Measurements from ENCODE around the gene PSMB2.
A peak's percentile ranks its signal among the peaks of the same experiment; 100 is the strongest.
"Not testable (repeated sequence)": the region's sequence is repeated elsewhere in the genome, so short reads cannot be mapped to it uniquely, and the experiment has no call there.

Gene PSMB2

DNA sequence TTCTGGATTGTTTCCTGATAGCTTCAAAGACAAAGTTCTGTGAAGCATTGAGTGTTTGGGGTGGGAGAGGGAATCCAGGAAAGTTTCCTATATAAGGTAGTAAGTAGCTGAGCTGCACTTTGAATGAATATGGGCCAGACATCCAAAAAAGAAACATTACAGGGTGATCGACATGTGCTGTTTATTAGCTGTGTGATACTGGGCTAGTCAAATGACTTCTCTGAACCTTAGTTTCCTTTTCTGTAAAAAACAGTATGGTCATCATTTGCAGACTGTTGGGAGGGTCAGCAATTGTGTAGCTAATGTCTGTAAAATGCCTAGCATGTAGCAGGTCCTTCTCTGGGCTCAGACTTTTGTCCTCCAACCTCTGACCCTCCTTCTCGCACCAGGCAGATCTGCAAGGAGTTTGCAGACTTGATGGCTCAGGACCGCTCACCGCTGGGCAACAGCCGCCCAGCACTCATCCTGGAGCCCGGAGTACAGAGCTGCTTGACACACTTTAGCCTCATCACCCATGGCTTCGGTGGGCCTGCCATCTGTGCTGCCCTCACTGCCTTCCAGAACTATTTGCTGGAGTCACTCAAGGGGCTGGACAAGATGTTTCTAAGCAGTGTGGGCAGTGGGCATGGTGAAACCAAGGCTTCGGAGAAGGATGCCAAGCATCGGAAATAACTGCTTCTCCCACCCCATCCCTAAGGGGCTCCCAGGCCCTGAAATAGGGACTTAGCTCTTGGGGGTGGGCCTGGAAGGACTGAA, 47.1 kb downstream of the PSMB2 start:
- no peak for DNase-seq (ENCODE audit: low read depth in 1 of 2, low spot score in 1 of 2)

DNA sequence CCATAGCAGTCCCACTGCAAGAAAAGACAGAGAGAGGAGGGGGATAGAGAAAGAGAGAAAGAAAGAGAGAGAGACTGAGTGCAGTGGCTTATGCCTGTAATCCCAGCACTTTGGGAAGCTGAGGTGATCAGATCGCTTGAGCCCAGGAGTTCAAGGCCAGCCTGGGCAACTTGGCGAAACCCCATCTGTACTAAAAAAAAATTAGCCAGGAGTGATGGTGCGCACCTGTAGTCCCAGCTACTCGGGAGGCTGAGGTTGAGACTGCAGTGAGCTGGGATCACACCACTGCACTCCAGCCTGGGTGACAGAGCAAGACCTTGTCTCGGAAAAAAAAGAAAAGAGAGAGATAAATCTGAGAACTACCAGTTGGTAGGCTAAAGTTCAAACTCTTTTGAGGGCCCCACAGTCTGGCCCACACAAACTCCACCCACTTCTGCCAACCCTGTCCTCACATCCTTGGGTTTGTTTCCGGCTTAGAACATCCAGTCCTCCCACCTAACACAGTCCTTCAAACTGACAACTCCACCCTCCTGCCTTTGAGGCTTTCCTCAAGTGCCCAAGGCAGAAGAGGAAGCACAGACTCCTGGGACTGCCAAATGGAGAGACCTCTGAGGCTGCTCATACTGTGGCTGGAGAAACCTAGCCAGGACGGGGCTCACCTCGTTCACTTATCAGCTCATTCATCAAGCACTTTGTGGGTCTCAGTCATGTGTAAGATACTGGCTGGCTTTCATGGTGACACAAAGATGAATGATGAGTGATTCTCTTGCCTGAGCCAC, 48.1 kb downstream of the PSMB2 start:
- DNase-seq (ENCODE audit: low read depth in 1 of 2, low spot score in 1 of 2), result no peak

DNA sequence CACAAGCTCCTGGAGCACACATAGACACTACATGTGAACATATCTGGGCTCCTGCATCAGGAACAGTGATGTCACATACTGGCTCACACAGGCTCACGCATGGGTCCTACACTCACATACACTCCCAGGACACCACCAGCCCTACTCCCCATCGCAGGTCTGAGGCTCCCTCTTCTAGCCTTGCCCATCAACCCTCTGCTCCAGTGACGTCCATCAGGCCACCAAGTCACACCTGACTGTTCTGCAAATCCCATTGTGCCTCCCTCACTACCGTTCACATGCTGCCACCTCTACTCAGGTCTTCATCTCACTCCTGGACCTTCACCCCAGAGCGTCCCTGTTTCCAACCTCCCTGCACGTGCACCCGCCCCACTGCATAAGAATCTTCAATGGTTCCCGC, 50.1 kb downstream of the PSMB2 start:
- DNase-seq (ENCODE audit: low read depth in 1 of 2, low spot score in 1 of 2), result no peak

DNA sequence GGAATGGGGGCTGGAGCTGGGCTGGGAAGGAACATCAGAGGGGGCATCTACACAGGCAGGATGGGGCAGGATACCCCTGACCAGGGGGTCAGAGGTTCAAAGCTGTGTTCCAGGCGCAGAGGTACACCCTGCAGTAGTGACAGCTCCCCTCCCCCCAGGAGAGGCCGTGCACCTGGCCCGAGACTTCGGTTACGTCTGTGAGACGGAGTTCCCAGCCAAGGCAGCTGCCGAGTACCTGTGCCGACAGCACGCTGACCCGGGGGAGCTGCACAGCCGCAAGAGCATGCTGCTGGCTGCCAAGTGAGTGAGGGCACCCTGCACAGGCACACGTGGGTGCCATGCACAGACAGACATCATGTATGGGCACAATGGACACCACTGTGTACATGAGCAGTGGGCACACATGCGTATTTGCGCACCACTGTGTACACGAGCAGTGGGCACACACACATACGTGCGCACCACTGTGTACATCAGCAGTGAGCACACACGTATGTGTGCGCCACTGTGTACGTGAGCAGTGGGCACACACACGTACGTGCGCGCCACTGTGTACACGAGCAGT, 50.8 kb downstream of the PSMB2 start:
- no peak for DNase-seq (ENCODE audit: low read depth in 1 of 2, low spot score in 1 of 2)

DNA sequence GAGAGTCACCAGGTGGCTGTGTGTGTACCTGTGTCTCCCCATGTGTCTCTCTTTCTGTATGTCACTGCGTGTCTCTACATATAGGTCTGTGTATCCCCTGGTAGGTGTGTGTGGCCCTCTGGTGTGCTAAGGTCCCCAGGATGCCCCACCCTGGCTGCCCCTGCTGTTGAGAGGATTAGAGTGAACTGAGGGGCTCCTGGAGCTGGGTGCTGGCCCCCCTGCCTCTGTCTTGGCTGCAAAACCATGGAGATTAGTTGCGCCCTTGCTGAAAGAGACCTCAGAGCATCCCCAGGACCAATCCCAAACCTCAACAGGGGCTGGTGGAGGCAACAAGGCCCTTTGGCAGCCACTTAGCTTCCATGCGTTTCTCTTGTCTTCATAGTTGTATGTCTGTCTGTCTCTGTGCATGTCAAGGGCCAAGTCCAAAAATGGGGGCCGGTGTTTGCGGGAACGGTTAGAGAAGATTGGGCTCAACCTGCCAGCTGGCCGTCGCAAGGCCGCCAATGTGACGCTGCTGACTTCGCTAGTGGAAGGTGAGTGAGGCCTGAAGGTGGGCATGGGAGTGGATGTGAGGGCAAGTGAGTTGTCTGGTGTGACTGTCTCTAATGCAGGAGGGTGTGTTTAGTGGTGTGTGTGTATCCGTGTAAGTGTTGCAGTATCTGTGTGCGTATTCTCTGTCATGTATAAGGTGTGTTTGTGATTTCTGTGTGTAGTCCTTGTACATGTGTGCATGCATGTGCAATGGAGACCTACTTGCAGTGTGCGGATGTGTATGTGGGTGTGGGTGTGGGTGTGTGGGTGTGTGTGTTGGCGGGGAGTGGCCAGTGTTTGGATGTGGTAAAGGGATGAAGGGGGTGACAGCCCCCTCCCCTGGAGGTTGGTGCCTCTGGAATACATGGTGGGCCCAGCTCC, 51.6 kb downstream of the PSMB2 start:
- no peak for DNase-seq (ENCODE audit: low read depth in 1 of 2, low spot score in 1 of 2)

DNA sequence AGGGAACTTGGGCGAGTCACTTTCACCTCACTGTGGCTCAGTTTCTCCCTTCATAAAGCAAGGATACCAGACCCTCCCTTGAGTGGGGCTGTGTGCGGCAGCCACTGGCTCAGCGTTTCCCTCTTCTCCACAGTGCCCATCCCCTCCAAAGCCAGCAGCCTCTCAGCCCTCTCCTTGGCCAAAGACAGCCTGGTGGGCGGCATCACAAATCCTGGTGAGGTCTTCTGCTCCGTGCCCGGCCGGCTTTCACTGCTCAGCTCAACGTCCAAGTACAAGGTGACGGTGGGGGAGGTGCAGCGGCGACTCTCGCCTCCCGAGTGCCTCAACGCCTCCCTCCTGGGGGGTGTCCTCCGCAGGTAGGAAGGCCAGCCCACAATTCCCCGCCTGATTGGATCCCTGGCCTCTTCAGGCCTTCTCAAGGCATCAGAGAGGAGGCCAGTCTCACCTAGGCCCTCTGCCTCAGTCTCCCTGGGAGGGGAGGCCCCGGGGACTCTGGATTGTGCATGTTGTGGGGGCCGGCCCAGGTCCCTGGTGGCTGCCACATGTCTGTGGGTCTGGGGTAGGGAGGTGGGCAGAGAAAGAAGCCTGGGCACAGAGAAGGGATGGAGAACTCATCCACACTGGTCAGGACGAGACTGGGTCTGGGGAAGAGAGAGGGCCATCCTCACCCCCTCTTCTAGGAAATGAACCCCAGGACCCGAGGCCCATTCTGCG, 53.0 kb downstream of the PSMB2 start:
- DNase-seq (ENCODE audit: low read depth in 1 of 2, low spot score in 1 of 2), result no peak

DNA sequence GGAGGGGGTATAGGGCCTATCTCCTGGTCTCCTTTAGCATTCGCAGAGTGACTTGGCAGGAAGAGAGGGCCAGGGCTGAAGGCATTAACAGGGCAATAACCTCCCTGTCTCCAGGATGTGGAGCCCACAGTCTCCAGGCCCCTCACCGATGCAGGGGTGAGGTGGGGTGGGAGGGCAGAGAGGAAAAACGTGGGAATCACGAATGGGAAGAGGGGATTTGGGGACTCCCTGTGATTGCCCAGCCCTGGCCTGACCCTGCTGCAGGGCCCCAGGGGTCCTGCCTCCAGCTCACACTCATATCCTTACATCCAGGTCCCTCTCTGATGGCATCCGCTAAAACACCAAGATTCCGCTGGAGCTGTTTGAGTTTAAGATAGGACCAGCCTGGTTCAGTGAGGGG, 53.6 kb downstream of the PSMB2 start:
- no peak for DNase-seq (ENCODE audit: low read depth in 1 of 2, low spot score in 1 of 2)

DNA sequence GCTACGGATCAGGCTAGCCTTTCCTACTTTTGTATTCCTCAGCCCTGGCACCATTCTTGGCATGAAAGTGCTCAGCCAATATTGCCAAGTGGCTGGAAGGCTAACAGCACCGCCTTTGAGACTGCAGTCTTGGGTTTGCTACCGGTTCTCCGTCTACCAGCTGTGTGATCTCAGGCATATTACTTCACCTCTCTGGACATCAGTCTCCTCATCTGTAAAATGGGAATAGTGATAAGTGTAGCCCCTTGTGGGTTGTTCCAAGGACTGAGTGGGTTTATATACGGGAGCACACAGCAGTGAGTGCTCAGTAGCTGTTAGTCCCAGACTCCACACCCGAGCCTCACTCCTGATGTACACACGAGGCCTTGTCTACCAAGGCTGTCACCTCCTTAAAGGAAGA, 54.5 kb downstream of the PSMB2 start:
- no peak for DNase-seq (ENCODE audit: low read depth in 1 of 2, low spot score in 1 of 2)

DNA sequence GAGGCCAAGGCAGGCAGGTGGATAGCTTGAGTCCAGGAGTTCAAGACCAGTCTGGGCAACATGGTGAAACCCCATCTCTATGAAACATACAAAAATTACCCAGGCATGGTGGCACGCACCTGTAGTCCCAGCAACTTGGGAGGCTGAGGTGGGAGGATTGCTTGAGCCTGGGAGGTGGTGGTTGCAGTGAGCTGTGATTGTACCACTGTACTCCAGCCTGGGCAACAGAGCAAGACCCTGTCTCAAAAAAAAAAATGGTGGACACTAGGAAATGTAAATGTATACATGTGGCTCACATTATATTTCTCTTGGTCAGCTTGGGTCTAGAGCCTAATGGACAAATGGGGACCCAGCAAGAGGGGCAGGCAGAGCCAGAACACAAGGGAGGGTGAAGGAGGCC, 55.5 kb downstream of the PSMB2 start:
- DNase-seq (ENCODE audit: low read depth in 1 of 2, low spot score in 1 of 2), result not testable (repeated sequence)

DNA sequence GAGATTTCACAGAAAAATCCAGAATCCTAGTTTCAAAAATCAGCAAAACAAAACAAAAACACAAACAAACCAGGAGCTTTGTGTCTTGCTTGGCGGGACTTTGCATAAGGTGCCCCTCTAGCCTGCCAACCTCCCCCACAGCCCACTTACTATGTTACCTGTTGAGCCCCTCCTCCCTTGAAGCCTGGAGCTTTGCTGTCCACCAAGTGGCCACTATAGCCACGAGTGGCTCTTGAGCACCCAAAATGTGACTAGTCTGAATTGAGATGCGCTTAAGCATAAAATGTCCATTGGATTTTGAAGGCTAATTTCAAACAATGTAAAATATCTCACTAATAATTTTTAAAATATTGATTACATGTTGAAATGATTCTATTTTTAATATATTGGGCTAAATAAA, 56.0 kb downstream of the PSMB2 start:
- no peak for DNase-seq (ENCODE audit: low read depth in 1 of 2, low spot score in 1 of 2)

DNA sequence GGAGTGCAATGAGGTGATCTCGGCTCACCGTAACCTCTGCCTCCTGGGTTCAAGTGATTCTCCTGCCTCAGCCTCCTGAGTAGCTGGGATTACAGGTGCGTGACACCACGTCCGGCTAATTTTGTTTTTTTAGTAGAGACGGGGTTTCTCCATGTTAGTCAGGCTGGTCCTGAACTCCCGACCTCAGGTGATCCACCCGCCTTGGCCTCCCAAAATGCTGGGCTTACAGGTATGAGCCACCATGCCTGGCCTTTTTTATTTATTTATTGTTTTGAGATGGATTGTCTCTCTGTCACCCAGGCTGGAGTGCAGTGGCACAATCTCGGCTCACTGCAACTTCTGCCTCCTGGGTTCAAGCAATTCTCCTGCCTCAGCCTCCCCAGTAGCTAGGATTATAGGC, 59.7 kb downstream of the PSMB2 start:
- DNase-seq (ENCODE audit: low read depth in 1 of 2, low spot score in 1 of 2), result not testable (repeated sequence)

DNA sequence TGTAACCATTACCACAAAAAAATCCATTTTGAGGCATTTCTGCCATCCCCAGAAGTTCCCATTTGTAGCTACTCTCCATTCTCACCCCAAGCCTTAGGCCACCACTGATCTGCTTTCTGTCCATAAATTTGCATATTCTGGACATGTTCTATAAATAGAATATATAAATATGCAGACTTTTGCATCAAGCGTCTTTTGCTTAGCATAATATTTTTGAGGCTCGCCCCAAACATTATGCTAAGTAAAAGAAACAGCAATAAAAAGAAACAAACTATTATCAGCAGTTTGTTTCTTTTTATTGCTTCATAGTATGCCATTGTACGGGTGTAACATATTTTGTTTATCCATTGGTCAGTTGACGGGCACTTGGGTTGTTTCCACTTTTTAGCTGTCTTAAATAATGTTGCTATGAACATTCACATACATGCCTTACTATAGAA, 60.4 kb downstream of the PSMB2 start:
- no peak for DNase-seq (ENCODE audit: low read depth in 1 of 2, low spot score in 1 of 2)

DNA sequence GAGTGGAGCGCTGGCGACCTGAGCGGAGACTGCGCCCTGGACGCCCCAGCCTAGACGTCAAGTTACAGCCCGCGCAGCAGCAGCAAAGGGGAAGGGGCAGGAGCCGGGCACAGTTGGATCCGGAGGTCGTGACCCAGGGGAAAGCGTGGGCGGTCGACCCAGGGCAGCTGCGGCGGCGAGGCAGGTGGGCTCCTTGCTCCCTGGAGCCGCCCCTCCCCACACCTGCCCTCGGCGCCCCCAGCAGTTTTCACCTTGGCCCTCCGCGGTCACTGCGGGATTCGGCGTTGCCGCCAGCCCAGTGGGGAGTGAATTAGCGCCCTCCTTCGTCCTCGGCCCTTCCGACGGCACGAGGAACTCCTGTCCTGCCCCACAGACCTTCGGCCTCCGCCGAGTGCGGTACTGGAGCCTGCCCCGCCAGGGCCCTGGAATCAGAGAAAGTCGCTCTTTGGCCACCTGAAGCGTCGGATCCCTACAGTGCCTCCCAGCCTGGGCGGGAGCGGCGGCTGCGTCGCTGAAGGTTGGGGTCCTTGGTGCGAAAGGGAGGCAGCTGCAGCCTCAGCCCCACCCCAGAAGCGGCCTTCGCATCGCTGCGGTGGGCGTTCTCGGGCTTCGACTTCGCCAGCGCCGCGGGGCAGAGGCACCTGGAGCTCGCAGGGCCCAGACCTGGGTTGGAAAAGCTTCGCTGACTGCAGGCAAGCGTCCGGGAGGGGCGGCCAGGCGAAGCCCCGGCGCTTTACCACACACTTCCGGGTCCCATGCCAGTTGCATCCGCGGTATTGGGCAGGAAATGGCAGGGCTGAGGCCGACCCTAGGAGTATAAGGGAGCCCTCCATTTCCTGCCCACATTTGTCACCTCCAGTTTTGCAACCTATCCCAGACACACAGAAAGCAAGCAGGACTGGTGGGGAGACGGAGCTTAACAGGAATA, 64.0 kb downstream of the PSMB2 start:
- peak in 1 of 2 donors; percentile 34 for DNase-seq (ENCODE audit: low read depth in 1 of 2, low spot score in 1 of 2)

DNA sequence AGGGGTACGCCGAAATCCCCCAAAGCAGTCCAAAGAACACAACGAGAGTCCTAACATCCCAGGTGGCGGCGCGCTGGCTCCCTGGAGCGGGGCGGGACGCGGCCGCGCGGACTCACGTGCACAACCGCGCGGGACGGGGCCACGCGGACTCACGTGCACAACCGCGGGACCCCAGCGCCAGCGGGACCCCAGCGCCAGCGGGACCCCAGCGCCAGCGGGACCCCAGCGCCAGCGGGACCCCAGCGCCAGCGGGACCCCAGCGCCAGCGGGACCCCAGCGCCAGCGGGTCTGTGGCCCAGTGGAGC, 64.6 kb downstream of the PSMB2 start:
- not testable (repeated sequence) for DNase-seq (ENCODE audit: low read depth in 1 of 2, low spot score in 1 of 2)

DNA sequence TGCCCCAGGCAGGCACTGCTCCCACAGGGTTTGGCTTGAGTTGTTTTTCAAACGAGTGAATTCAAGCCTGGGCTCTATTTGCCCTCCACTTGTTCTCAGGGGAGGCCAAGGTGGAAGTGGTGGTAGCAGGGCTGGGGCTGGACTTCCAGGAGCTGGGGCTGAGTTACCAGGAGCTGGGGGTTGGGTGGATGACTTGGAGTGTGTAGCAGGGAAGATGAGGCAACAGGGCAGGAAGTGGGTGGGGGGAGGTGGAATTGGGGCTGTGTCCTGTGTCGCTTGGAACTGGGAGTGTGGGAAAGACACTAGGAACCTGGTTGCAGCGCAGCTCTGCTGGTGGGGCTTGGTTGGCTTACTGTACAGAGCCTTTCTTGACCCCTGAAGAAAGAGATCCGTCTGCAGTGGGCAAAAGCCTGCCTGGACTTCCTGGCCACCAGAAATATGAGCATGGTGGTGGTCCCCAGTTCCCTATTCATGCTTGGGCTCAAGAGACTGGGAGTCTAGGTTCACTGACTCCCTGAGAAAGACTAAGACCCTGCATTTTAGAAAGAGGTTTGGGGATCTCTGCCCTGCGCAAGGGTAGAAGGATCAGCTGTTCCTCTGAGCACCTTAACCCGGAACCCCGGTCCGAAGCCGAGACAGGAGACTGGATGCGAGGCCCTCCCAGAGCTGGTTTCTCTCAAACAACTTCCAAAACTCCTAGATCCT, 65.1 kb downstream of the PSMB2 start:
- DNase-seq (ENCODE audit: low read depth in 1 of 2, low spot score in 1 of 2), result no peak

DNA sequence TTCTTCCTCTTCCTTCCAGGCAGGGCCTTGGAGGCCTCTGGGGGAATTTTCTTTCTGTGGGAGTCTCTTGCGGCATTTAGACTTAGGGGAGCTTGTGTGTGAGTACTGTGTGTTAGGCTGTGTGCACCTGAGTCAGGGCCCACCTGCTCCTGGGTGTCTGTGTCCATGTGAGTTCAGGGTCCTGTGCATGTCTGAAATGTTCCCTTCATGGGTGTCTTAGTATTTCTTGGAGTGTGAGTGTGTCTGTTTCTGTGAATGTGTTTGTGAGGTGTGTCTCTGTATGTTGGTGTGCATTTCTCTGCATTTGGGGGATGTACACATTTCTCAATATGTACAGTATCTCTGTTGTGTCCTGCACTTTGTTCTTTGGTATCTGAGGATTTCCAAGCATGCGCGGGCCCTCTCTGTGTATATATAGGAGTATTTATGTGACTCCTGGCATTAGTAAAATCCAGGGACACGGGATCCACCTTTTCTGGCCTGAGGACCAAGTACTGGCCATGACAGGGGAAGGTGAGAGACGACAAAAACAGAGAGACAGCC, 65.8 kb downstream of the PSMB2 start:
- DNase-seq (ENCODE audit: low read depth in 1 of 2, low spot score in 1 of 2), result no peak

DNA sequence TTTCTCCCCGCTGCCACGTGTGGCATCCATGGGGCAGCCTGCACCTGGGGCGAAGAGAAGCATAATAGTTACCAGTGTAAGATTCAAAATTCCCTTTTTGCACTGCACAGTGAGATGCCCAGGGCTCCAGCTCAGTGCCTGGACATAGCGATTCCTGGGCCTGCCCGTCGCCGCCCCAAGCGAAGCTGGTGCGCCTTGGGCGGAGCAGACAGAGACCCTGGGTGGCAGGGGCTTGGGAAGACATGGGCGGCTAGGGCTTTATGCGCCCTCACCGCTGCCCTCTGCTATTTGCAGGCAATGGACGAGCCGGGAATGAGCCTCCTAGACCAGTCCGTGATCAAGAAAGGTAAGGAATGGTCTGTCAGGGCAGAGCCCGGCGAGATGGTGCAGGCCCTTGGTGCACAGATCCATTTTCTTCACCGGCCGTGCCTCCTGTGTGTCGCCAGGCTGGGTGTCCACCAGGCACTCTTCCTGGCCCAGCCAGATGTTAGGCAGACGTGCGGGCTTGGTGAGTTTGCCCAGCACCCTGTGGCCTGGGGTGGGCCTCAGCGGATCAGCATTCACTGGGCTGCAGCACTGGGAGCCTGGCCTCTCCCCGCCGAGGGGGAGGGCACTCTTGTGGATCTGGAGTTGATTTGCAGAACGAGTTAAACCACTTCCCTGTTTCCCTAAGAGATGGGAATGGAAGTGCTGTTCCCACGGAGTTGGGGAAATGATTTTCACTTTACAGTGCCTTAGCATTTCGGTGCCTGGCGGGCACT, 66.5 kb downstream of the PSMB2 start:
- no peak for DNase-seq (ENCODE audit: low read depth in 1 of 2, low spot score in 1 of 2)

DNA sequence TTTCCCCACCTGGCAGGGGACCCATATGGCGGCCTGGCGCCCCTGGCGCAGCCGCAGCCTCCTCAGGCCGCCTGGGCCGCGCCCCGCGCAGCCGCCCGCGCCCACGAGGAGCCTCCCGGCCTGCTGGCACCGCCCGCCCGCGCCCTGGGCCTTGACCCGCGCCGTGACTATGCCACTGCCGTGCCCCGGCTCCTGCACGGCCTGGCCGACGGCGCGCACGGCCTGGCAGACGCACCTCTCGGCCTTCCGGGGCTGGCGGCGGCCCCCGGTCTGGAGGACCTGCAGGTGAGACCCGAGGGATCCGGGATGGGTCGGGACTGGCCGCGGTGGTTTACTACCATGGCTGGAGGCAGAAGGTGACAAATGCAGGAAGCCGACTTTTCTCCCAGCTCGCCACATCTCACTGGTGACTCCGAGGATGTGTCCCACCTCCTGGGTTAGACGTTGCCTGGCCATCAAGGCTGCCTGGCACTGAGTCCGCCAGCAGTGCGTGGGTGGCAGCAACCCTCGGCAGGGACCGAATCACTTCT, 67.1 kb downstream of the PSMB2 start:
- DNase-seq (ENCODE audit: low read depth in 1 of 2, low spot score in 1 of 2), result no peak

All from activated CD4-positive, alpha-beta T cell treated with anti-CD3 and anti-CD28 coated beads, Interleukin-2, amount 50 U/mL, for 24 hours (primary cell).